Measurements from ENCODE around the gene ZCCHC2. TPM values are rescaled to one million over a fixed set of nuclear protein-coding genes. Genes with fewer than 3 reads are reported as not detected.

Gene ZCCHC2
- total RNA-seq, 4 donors from 2014 or later: 16.8 to 30.8 (median 22.7) TPM

- Histone ChIP-seq H3K27me3 (no peaks in the 10 kb centered on the region), H3K27ac (peak overlapping the region in 3 of 4 donors; percentile 53 to 63 (median 63)), H3K4me1 (peaks cover 0 to 24% (median 6%) of the 10 kb centered on the region in 3 donors), H3K36me3 (peaks cover 0 to 15% of the 10 kb centered on the region in 2 donors), H3K9me3 (no peaks in the 10 kb centered on the region), H3K4me3 (no peak overlapping the region)
- TF ChIP-seq POLR2AphosphoS5 (IDR thresholded peaks at IDR 0.05) (peak; percentile 51), CTCF (IDR thresholded peaks at IDR 0.05) (peak; percentile 97 to 100 (median 99)), POLR2A (IDR thresholded peaks at IDR 0.05) (no peak)
- WGBS, 2 donors (ENCODE audit: low coverage in 1 of 2): 41 to 59% methylated on average over 7 to 18 of the region's 23 CpGs
- ATAC-seq: peak; percentile 84
These were observed 61.7 kb downstream of the ZCCHC2 start for GRCh38 chr18:62584241-62585120.

DNA sequence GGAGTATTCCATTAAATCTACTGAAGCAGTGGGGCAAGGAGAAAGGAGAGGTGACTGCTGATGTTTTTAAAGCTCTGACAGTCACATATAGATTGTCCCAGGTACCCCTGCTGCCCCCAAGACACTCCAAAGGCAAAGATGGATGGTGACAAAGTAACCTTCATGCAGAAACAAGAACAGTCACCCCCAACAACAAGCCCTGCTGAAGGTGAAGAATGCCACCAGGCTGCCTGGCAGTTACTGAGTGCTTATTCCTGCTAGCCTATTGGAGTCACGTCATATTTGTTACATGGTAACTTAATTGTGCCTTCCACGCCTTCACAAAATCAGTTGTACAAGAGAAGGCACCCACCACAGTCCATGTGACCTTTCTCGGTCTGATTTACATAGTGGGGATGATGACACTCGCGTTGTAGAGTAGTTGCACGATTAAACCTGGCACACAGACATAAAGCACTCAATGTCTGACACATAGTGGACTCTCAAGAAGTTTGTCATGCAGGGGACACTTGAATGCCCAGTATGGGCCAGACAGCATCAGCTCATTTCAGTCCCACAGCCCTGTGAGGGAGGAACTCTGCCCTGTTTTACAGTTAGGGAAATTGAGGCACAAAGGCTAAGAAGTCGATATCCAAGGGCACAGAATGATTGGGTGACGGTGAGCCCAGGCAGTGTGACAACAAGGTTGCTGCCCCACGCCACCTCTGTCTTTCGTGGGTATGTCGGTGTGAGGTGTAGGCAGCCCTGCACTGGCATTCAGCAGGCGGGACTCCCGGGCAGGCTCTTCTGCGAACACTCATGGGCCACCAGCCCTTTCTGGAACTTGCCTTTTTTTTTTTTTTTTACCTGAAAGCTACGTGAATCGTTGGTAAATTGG, 62.7 kb downstream of the ZCCHC2 start:
- Histone ChIP-seq H3K4me1 (peaks cover 0 to 24% (median 6%) of the 10 kb centered on the region in 3 donors), H3K36me3 (peaks cover 0 to 8% of the 10 kb centered on the region in 2 donors), H3K4me3 (no peak overlapping the region), H3K27me3 (no peaks in the 10 kb centered on the region), H3K27ac (no peak overlapping the region), H3K9me3 (no peaks in the 10 kb centered on the region)
- no peak for ATAC-seq
- TF ChIP-seq EP300 (IDR thresholded peaks at IDR 0.05) (no peak), POLR2A (IDR thresholded peaks at IDR 0.05) (no peak), CTCF (IDR thresholded peaks at IDR 0.05) (no peak), POLR2AphosphoS5 (IDR thresholded peaks at IDR 0.05) (no peak)
- WGBS, 2 donors (ENCODE audit: low coverage in 1 of 2): 67 to 70% methylated on average over 12 to 15 of the region's 16 CpGs

- 24 to 28% methylated on average over 7 to 14 of the region's 14 CpGs for WGBS, 2 donors (ENCODE audit: low coverage in 1 of 2)
- Histone ChIP-seq H3K27me3 (no peaks in the 10 kb centered on the region), H3K4me3 (no peak overlapping the region), H3K9me3 (no peaks in the 10 kb centered on the region), H3K4me1 (peaks cover 0 to 26% (median 6%) of the 10 kb centered on the region in 3 donors), H3K27ac (no peak overlapping the region), H3K36me3 (peaks cover 0 to 8% of the 10 kb centered on the region in 2 donors)
- peak; percentile 72 to 85 (median 74) for TF ChIP-seq CTCF (IDR thresholded peaks at IDR 0.05)
- no peak for TF ChIP-seq POLR2AphosphoS5 (IDR thresholded peaks at IDR 0.05)
- ATAC-seq: peak; percentile 78
These were observed 63.4 kb downstream of the ZCCHC2 start for GRCh38 chr18:62586151-62586774.

DNA sequence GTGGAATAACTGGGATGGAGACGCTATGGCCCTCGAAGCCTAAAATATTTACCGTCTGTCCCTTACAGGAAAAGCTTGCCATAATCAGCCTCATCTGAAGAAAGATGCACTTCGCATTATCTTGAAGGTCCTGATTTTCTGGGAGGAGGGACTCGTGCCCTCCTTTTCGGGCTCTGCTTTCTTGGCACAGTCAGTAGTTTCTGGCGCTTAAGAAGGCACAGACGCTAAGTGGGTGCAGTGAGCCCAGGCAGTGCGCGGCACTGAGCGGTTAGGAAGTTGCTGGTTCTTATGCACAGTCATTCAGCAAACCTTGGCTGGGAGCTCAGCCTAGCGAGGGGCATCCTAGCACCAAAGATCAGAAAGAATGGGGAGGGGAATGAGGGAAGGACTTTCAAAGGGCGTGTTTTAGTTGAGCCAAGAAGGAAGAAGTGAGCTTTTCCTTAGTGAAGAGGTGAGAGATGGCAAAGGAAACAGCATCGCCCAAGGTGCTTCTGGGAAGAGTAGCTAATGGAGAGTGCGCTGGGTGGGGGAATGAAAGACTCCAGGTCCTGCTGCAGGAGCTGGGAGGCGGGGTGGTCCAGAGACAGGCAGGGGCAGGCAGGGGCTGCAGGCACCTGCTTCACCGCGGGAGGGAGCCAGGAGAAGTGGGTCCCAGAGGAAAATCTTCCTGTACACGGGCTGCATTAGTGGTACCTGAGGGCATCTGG, 64.1 kb downstream of the ZCCHC2 start:
- no peak for TF ChIP-seq CTCF (IDR thresholded peaks at IDR 0.05)
- TF ChIP-seq POLR2AphosphoS5 (IDR thresholded peaks at IDR 0.05): no peak
- TF ChIP-seq POLR2A (IDR thresholded peaks at IDR 0.05): no peak
- TF ChIP-seq EP300 (IDR thresholded peaks at IDR 0.05): no peak
- Histone ChIP-seq H3K4me1 (peaks cover 0 to 28% (median 6%) of the 10 kb centered on the region in 3 donors), H3K36me3 (peaks cover 0 to 5% of the 10 kb centered on the region in 2 donors), H3K27ac (no peak overlapping the region), H3K4me3 (no peak overlapping the region), H3K9me3 (no peaks in the 10 kb centered on the region), H3K27me3 (no peaks in the 10 kb centered on the region)
- no peak for ATAC-seq
- WGBS, 2 donors (ENCODE audit: low coverage in 1 of 2): 89 to 93% methylated on average over 6 to 13 of the region's 19 CpGs
